GM21381 (cell line): Measurements from ENCODE around the gene SCN4B.

ENCODE experiments used
- ATAC-seq: cut with Tn5 transposase; IDR thresholded peaks from one replicate; pipeline ENCODE4 v1.9.1; 2021; ENCODE audit warnings: mild to moderate bottlenecking, moderate library complexity; ENCODE audit not compliant: unreplicated experiment

SCN4B gene

DNA sequence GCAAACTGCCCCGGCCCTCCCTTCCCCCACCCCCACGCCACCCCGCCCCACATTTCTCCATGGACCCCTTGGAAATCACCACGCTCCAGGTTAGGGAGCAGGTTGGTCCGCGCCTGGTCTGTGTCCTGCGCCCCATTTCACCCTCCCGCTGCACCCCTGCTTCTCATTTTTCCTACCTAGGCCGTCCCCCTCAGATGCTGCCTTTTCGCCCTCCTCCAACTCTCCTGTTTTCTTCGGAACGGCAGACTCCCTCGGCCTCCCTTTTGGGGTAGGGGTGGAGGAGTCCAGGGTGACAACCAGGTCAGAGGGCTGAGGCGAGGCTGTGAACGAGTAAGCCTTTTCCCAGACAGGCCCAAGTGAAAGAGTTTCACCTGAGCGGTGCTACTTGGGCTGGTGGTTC, 893 bp upstream of the SCN4B start:
- ATAC-seq: no peak

DNA sequence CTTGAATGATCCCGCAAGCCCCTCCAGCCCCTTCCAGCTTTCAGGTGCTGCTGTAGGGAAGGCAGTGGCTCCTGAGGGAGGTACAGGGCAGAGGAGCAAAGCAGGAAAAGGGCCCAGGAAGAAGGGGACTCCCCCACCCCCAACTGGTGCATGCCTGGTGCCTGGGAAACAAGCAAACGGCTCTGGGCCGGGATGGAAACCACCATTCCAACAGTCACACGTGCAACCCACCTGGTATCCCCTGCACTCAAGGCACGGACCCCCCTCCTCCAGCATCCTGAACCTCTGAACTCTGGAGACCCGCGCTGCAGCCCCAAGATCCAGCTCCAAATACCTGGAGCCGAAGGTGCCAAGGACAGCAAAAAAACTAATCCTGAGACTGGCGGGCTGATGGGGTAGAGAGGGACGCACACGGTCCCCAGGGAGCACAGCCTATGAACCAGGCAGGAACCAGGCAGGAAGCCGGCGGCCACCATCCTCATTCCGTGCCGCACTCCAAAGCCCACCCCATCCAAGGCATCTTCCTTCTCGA, 537 bp downstream of the SCN4B start:
- ATAC-seq: no peak

DNA sequence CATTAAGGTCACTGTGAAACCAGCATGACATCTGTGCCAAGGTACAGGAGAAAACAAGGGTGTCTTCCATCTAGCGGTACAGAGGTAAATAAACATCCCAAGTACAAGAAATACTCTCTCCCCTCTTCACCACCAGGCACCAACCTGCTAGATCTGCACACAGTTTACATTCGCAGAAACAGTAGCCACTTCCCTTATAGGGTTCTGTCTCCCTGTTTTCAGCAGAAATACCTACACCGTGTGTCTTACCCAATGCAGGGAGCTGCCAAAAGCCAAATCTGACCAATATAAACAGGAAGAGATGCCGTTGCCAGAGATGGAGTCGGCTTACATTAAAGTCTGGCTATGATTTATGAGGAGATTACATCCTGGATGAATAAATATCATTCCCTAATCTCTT, 1.2 kb downstream of the SCN4B start:
- no peak for ATAC-seq

DNA sequence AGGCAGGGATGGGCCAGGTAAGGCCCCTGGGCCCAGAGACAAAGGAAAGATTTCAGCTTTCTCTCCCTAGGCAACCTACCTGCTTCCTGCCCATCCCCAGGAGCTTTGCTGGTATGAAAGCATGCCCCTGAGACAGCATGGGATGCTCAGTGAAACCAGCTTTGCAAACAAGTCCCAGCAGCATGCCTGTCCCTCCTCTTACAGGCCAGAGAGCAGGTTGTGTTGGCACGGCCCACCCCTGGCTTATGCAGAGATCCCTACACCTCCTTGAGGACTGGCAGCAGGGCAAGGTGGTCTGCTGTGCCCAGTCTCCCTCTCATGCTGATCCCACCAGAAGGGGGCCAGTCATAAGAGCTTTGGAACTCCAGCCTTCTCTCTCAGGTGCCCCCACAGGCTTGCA, 3.1 kb downstream of the SCN4B start:
- ATAC-seq: no peak

DNA sequence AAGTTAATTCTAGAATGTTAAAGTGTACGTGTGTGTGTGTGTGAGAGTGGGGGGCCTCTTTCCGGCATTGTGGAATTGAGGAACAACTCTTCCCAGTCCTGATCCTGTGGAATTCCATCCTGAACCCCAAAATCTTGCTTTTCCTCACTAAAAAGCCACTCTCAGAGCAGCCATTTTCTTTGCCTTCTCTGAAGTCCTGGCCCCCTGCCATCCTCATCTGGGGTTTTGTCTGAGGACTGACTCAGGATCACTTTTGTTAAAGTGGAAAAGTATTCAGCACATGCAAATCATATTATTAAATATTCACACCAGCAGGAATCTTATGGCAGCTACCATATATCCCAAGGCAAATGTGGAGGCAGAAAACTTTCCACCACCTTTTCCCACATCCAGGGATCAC, 3.8 kb downstream of the SCN4B start:
- no peak for ATAC-seq

DNA sequence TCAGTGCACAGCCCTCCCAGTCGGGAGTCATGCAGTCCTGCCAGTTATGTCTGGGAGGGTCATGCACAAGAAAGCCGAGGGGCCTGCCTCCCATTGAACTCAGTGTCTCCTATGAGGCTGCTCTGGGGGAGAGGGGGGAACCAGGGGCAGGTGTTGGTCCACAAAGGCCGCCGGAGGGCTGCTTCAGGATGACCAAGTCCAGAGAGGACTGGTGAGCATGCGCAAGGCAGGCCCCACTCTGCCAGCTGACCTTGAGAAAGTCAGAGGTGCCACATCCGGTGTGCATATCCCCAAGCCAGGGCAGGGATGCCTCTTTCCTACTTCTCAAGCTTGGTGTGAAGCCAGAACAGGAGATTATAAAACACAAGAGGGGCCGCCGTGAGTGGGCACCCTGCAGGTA, 4.4 kb downstream of the SCN4B start:
- no peak for ATAC-seq

DNA sequence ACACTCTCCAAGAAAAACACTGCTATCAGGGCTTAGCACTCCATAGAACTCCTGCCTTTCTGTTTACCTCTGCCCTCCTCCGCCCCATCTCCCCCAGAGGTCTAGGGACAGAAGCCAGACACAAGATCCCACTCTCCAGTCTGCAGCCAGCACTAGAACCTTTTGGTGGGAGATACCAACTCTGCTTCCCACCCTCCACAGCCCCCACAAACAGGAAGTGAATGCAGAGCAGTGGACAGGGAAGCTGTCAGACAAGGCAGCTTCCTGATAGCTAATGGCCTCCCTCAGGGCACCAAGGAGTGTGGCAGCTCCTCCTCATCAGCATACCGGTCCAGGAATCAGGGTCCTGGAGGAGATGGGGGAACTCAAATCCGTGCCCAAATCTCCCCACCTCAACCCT, 5.1 kb downstream of the SCN4B start:
- no peak for ATAC-seq

DNA sequence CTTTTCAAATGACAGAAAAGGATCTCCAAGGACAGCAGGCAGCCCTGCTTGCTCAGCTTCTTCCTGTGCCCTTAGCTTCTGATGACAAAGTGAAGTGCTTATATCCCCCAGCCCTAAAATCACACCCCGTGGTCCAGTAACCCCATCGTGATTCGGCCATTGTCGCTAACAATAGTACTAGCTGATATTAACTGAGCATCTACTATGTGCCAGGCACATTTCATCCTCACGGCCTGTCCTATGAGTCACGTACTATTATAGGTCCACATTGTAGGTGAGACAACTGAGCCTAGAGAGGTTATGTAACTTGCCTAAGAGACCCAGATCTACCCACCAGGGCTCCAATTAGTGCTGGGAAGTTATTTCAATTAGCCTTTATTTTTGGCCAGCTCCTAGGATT, 6.1 kb downstream of the SCN4B start:
- no peak for ATAC-seq

DNA sequence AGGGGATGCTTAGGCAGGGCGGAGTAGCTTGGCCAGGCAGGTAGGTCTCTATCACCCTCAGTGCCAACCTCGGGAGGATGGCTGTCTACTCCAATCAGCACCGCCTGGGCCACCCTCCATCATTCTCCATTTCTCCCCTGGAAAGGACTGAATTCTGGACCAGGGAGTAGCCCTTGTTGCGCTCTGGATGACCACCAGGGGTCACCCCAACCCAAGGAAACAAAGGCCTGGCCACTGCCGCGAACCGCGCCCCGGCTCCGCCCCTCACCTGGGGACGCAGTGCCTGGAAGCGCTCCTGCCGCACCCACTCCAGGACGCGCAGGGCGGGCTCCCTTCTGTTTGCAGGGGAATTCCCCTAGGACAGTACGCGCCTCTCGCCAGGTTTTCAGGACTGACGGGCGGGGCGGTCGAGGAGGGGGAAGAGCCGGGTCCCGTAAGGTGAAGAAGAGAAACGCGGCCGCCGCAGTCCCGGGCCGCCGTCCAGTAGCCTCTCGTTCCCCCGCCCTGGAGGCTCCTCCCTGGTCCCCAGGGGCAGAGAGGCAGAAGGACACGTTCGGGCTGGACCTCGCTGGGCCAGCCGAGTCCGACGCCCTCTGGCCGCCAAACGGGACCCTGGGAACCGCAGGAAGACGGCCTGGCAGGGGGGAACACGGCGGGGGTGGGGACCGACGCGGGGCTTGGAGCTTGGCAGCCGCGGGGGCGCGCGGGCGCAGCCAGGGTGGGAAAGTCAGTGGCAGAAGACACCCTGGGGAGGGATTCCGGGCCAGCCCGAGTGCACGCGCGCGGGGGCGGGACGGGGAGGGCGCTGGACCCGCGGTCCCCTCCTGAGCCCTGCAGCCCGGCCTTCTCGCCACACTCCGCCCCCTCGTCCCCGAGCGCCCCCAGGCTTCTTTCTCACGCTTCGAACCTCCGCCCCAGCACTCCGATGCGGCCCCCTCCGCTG, 7.1 kb downstream of the SCN4B start:
- no peak for ATAC-seq

DNA sequence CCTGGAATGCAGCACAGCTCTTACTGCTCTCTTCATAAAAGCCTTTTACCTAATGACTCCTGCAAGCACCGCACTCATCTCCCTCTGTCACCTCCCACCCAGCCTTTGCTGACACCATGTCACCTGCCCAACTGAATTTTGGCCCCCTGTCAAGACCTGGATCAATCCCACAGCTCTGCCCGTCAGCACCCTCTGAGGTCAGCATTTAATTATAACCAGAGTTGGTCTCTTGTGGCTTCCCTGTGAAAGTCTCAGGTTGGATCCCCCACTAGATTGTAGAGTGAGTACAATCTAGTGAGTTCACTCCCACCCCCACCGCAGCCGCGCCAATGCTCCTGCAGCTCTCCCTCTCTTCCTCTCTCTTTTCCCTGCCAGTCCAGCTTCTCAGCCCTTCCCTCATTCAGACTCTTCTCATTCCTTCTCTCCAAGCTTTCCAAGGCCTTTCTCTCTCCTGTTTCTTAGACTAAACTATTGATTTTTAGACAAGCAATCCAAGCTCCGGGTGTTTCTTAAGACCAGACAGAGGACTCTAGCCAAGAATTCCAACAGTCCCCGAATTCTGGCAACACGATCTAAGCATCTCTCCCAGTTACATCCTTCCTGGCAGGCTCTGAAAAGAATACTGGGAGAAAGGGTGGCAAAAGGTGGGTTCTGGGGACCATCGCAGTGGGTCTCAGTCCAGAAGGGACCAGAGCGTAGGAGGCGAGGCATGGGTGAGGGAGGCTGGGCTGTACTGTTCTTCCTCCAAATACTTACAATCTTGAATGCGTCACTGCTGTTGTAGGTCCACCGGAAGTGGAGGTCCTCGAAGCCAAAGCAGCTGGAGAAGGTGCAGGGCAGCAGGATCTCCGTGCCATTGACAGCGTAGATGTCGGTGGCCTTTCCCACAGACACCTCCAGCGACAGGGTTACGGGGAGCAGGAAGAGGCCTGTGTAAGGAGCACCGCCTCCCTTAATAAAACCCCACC, 8.0 kb downstream of the SCN4B start:
- ATAC-seq: no peak

DNA sequence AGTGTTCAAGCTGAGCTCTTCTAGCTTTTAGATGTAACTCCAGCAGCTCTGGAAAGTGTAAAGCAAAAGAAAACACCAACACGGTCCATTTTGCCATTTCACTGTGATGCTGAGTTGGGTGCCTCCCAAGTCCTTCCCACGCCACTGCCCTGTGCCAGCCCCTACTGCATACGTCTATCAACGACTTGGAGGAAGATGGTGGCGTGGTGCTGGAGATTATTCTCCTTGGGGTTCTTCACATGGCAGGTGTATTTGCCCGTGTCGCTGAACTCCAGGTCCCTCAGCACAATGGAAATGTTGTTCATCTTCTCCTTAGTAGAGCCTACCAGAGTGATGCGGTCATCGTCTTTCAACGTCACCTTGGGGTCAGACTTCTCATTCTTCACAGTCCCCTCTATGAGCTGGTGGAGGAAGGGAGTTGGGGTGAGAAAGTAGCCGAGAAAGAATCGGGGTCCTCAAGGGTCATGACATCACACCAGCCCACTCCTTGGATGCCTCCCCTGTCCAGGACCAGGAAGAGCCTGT, 8.9 kb downstream of the SCN4B start:
- no peak for ATAC-seq

DNA sequence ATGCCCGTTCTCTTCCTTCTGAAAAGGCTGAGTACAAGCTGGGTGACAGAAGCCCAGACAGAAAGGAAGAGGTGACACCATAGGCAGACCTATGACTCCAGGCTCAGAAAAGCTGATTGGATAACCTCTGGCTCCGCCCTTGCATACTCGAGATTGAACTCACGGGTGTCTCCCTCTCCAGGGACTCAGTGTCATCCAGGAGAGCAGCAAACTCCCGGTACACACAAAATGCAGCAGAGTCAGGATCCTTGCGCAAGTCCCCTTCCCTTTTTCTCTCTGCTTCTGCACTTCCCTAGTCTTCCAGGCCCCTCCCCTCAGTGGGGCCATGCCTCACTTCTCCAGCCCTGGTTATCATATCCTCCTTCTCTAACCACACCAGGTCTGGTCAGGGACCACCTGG, 9.8 kb downstream of the SCN4B start:
- ATAC-seq: no peak

DNA sequence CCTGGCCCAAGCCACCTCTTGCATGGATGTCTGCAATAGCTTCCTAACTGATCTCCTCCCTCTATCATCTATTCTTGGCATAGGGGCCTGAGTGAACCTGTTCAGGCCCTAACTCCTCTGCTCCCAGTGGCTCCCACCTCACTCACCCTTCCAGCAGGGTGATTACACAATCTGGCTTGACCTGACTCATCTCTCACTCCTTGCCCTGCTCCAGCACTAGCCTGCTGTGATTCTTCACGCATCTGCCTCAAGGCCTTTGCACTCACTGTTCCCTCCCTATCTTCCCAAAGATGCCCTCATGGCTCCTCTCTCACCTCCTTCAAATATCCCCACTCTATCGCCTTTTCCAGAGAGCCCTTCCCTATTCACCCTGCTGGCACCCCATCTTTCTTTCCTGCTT, 10.5 kb downstream of the SCN4B start:
- ATAC-seq: no peak

DNA sequence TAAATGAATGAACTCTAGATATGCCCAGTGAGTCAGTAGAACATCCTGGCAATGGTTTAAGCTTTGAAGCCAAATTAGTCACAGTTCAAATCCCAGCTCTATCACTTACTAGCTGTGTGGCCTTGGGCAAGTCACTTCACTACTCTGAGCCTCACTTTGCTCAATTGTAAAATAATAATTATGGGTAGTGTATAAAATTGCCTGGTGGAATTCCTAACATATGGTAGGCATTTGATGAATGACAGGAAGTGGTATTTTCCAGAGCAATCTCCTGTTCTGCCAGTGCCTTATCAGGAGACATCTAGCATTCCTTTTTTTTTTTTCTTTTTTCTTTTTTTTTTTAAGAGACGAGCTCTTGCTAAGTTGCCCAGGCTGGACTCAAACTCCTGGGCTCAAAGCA, 13.0 kb downstream of the SCN4B start:
- no peak for ATAC-seq

DNA sequence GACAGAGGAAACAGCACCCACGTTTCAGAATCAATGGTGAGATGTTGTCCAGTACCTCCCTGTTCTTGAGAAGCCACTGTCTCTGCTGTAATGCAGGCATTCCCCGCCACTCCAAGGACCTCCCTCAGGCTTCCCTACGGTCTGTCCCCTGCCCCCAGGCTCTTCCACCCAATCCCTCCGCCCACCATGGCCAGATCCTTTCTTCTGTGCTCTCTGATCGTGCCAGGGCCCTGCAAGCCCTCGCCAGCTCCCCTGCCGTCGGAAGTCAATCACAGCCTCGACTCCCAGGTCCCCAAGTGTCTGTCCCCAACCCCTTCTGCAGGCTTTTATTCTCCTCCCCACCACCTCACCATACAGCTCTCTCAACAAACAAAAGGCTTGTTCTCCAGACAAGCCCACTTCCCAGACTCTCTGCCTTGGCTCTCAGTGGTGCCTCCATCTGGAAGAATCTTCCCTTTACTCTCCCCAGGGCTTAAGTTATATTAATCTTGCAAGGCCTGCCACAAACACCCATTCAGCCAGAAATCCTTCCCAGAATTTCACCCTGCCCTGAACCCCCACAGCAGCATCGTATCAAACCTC, 13.7 kb downstream of the SCN4B start:
- ATAC-seq: no peak

DNA sequence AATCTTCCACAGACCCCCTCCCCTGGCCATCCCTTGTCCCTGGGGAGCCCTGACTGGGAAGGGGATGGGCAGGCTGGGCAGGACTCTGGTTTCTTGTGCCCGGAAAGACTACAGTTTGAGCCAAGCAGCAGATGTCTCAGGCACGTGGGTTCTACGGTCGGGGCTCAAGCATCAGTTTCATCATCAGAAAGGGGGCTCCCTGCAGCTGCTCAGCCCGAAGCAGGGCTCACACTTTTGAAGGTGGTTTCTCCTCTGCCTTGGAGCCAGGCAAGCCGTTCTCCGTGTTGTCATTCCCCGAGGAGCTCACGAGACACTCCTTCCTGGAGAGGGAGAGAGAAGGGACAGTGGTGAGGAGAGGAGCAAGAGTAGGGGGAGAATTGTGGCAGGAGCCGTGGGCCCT, 15.8 kb downstream of the SCN4B start:
- no peak for ATAC-seq

DNA sequence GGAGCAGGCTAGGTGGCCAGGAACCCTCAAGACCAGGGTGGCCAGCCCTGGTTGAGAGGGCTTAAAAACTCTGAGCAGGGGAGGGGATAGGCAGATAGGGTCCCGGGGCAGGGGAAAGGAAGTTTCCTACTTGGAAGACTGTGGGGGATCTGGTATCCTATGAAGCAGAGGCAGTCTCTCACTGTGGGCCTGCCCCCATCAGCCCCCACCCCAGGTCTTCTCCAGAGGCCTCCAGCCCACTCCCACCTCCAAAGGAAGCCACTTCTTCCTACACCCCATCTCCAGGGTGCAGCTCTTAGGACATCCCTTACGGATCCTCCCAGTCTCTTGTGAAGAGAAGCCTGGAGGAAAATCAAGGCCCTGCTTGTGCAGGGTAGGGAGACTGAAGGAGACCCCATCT, 16.3 kb downstream of the SCN4B start:
- ATAC-seq: no peak

DNA sequence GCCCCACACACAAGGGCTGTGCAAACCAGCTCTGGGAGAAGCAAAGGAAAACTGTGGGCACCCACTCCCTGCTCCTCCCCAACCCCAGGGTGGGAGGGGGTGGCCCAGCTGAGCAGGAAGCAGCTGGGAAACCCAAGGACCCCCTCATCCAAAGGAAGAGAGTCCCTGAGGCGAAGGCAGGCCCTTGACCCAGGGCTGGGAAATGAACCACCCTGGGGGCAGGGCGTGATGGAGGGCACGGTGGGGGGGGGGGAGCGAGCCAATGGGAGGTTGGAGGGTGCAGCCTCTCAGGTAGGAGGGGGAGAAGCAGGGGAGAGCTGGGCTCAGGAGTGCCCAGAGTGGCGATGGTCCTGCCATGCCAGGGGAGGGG, 16.8 kb downstream of the SCN4B start:
- no peak for ATAC-seq

DNA sequence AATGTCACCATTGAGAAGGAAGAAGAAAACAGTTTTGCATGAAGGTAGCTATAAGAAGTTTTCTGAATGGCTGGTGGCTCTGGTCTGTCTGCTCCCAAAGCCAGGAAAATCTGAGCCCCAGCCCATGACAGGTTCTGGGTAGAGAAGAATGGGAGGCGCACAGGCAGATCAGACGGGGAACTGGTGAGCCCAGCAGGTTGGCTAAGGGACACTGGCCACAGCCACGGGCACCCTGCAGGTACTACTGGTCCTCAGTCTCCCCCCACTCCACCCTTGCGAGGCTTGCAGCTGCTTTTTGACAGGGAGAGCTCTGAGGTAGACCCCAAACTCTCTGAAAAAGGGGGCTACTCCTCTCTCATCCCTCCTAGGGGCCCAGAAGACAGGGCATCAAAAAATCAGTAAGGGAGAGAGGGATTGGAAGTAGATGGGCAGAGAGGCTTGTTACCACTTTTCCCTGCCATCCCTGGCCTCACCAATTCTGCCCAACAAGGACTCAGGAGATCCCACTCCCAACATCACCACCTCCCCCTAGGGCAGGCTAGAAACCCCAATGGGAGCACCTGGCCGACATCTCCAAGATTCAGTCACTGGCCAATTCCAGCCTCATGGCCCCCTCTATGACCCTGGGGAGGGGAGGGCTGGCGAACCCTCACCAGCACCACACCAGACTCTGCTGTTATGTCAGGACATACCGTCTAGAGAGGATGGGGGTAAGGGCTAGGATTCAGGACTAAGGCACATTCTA, 17.4 kb downstream of the SCN4B start:
- ATAC-seq: no peak

DNA sequence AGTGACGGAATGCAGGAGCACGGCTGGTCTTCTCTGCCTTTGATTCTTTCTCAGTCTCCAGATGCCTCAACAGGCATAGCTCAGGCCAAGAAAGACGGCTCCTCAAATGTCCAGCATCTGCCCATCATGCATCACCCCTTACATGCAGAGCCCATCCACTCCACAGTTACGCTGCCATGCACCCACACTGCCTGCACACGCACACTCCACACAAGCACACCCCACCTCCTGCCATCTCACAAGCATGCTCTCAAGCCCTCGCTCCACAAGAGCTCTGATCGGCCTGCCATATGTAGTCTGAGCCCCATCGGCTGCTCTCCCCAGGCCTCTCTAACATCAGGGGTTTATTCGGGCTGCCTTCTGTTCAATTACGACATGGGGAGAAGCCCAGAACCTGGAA, 18.8 kb downstream of the SCN4B start:
- no peak for ATAC-seq
